ENCODE results near the gene CIB1. TPM values are rescaled to one million over a fixed set of nuclear protein-coding genes. Genes with fewer than 3 reads are reported as not detected.

CIB1 gene
- total RNA-seq, 1 donor from 2014 or later, result 58.0 TPM

DNA sequence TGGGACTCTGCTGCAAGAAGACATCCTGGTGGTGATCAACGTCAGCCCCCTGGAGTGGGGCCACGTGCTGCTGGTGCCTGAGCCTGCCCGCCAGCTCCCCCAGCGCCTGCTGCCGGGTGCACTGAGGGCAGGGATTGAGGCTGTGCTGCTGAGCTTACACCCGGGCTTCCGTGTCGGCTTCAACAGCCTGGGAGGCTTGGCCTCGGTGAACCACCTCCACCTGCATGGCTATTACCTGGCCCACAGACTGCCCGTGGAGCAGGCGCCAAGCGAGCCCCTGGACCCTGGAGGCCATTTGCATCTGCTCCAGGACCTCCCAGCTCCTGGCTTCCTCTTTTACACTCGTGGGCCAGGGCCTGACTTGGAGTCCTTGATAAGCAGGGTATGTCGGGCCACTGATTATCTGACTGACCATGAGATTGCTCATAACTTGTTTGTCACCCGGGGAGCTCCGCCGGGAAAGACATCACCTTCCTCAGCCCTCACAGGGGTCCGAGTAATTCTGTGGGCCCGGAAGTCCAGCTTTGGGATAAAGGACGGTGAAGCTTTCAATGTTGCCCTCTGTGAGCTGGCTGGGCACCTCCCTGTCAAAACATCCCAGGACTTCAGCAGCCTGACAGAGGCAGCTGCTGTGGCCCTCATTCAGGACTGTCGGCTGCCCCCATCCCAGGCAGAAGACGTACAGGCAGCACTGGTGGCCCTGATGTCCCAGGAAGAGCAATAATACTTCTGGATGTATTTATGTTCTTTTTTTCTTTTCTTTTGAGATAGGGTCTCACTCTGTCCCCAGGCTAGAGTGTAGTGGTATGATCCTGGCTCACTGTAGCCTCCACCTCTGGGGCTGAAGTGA is 7.8 kb upstream of the CIB1 start:
- no peak for DNase-seq (ENCODE audit: low spot score)

DNA sequence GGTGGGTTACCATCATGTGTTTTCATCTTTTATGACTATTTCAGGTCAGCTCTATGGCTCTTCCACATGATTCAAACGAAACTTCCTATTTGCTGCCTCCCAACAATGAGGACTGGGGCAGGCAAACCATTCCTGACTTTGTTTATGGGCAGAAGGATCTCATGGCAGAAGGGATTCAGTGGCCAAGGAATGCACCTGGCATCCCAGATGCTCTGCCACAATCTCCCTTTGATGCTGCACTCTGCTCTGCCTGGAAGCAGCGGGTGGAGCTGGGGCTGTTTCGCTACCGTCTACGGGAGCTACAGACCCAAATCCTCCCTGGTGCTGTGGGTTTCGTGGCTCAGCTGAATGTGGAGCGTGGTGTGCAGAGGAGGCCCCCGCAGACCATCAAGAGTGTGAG is 7.1 kb upstream of the CIB1 start:
- no peak for DNase-seq (ENCODE audit: low spot score)

GRCh38 chr15:90239371-90239770 is 5.6 kb upstream of the CIB1 start:
- no peak for DNase-seq (ENCODE audit: low spot score)

- DNase-seq (ENCODE audit: low spot score), result no peak
Measured at GRCh38 chr15:90234096-90234988, 601 bp upstream of the CIB1 start, which contains the start of gene GDPGP1. Gene GDPGP1 (plus strand): TSS chr15:90234209. CDS start chr15:90240909, 6,700 bp downstream.

DNA sequence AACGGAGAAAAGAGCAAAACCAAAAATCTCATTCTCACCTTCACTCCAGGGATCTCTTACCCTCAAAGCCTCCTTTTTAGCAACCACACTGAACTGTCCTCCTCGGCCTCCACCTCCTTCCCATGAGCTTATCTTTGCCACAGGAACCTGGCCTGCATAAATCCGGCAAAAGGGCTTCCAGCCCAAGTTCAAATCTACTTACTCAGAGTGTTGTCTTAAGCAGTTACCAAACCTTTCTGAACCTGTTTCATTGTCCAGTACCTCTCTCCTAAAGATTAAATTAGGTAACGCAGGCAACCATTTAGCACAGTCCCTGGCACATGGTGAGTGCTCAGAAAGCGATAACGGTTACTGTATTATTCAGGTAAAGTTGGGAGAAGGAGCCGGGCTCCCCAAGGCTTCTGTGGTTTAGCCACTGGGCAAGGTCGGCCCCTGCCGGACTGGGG is 777 bp downstream of the CIB1 start:
- DNase-seq (ENCODE audit: low spot score), result no peak

- DNase-seq (ENCODE audit: low spot score), result no peak
Measured at GRCh38 chr15:90232196-90232595, 1.5 kb downstream of the CIB1 start.

- no peak for DNase-seq (ENCODE audit: low spot score)
Measured at GRCh38 chr15:90231028-90232017, 2.4 kb downstream of the CIB1 start.

GRCh38 chr15:90230610-90231009 is 3.1 kb downstream of the CIB1 start:
- no peak for DNase-seq (ENCODE audit: low spot score)

- DNase-seq (ENCODE audit: low spot score), result no peak
Measured at GRCh38 chr15:90230071-90230494, 3.7 kb downstream of the CIB1 start.

DNA sequence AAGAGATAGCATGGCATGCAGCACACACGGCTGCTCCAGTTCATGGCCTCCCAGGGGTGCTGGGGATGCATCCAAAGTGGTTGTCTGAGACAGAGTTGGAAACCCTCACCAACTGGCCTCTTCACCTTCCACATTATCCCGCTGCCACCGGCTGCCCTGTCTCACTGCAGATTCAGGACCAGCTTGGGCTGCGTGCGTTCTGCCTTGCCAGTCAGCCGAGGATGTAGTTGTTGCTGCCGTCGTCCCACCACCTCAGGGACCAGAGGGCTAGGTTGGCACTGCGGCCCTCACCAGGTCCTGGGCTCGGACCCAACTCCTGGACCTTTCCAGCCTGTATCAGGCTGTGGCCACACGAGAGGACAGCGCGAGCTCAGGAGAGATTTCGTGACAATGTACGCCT is 4.8 kb downstream of the CIB1 start:
- no peak for DNase-seq (ENCODE audit: low spot score)

- no peak for DNase-seq (ENCODE audit: low spot score)
Measured at GRCh38 chr15:90227816-90228772, 5.6 kb downstream of the CIB1 start.

GRCh38 chr15:90227336-90227735 is 6.4 kb downstream of the CIB1 start:
- no peak for DNase-seq (ENCODE audit: low spot score)

DNA sequence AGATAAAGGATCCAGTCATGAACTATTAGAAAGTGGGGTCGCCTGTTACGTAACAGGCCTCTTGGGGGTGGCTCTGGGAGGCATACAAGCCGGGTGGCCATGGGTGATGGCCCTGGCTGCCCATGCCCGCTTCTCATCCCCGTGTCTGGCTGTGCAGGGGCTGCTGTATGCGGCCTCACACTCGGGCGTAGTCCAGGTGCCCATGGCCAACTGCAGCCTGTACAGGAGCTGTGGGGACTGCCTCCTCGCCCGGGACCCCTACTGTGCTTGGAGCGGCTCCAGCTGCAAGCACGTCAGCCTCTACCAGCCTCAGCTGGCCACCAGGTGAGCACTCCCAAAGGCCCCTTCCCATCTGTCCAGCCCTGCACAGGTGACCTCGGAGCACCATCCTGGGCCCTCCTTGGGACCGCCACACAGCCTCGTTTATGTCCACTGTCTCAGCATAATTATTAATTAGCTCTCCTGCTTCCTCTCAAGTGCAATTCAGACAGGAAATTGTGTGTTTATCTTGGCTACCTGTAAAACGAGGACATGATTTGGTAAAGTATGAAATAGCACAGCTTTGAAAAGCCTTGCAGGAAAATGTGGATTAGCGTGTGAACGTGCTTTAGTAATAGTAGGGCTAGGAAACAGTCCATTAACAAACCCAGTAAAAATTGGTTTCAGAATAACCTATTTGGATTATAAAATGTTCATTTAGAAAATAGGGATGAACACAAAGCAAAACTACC is 8.1 kb downstream of the CIB1 start:
- no peak for DNase-seq (ENCODE audit: low spot score)

GRCh38 chr15:90225047-90225446 is 8.7 kb downstream of the CIB1 start:
- DNase-seq (ENCODE audit: low spot score), result no peak

DNA sequence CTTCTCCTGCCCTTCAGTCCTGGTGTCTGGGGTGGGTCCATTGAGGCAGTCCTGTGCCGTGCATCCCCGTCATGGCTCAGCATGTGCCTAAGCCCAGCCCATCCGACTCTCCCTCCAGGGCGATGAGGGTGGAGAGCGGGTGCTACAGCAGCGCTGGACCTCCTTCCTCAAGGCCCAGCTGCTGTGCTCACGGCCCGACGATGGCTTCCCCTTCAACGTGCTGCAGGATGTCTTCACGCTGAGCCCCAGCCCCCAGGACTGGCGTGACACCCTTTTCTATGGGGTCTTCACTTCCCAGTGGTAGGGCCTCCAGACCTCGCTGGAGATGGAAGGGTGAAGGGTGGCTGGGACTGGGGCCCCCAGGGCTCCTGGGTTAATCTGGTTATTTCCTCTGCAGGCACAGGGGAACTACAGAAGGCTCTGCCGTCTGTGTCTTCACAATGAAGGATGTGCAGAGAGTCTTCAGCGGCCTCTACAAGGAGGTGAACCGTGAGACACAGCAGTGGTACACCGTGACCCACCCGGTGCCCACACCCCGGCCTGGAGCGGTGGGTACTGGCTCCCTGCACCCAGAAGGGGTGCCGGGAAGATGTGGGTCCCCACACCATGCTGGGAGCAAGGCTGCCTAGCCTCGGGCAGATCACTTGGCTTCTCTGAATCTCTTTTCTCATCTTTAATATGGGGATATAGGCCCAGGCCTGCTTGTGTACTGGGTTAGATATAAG is 10.1 kb downstream of the CIB1 start:
- no peak for DNase-seq (ENCODE audit: low spot score)

GRCh38 chr15:90222547-90222946 is 11.2 kb downstream of the CIB1 start:
- DNase-seq (ENCODE audit: low spot score), result no peak

GRCh38 chr15:90221246-90221900 is 12.4 kb downstream of the CIB1 start:
- DNase-seq (ENCODE audit: low spot score), result no peak

All from mesenteric fat pad (tissue), 1 donor.